ENCODE measurements around the gene WRAP73.

WRAP73 gene

DNA sequence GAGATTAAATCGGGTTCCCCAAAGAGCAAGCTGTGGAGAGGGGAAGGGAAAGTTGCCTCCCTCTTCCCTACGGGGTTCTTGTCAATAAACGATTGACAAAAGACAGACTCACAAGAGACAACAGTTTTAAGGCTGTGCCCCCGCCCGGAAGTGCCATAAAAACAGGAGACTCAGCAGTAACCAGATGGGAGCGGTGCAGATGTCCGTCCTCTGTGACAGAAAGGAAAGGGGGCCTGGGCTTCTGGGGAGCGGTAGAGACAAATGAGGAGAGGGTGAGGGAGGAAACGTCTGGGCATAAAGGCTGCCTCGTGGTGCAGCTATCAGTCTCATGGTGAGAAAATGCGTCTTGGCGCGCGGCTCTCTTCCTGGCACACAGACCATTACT is 8.3 kb upstream of the WRAP73 start:
- no peak overlapping the region for H3K9ac ChIP-seq (ENCODE audit: low read length)
- 0 out of 2 replicates have a peak, but pooled peaks cover 5% of the 10 kb centered on the region for H3K27me3 ChIP-seq (ENCODE audit: insufficient read depth, low read length)
- no peak overlapping the region for H2AFZ ChIP-seq (ENCODE audit: low read length)
- no peaks in the 10 kb centered on the region for H3K9me3 ChIP-seq (ENCODE audit: low read length)
- no peak overlapping the region for H3K27ac ChIP-seq (ENCODE audit: low read depth, low read length, poor library complexity, severe bottlenecking)
- TF ChIP-seq CTCF (IDR thresholded peaks at IDR 0.05; ENCODE audit: low read length) = no peak
- no peak for TF ChIP-seq EZH2 (IDR thresholded peaks at IDR 0.05; ENCODE audit: borderline replicate concordance, low read length)
- H3K9me2 ChIP-seq (ENCODE audit: low read depth, low read length) = no peaks in the 10 kb centered on the region
- no peaks in the 10 kb centered on the region for H3K79me2 ChIP-seq (ENCODE audit: insufficient read depth, low read length)
- no peaks in the 10 kb centered on the region for H3K36me3 ChIP-seq (ENCODE audit: insufficient read depth, low read length)
- H3K4me2 ChIP-seq (ENCODE audit: low read length) = no peak overlapping the region
- peaks cover 13% of the 10 kb centered on the region for H3K4me1 ChIP-seq (ENCODE audit: insufficient read depth, low read length, severe bottlenecking)
- no peak overlapping the region for H3K4me3 ChIP-seq (ENCODE audit: low read depth, low read length, poor library complexity, severe bottlenecking)
- H4K20me1 ChIP-seq (ENCODE audit: insufficient read depth, low read length) = no peaks in the 10 kb centered on the region
- no peaks in the 10 kb centered on the region for H3F3A ChIP-seq (ENCODE audit: insufficient read depth, low read length)

- Histone ChIP-seq H3K4me2 (ENCODE audit: low read length) (no peak overlapping the region), H3K9me3 (ENCODE audit: low read length) (no peaks in the 10 kb centered on the region), H4K20me1 (ENCODE audit: insufficient read depth, low read length) (no peaks in the 10 kb centered on the region), H3K9ac (ENCODE audit: low read length) (no peak overlapping the region), H3K27ac (ENCODE audit: low read depth, low read length, poor library complexity, severe bottlenecking) (no peak overlapping the region), H2AFZ (ENCODE audit: low read length) (no peak overlapping the region), H3K27me3 (ENCODE audit: insufficient read depth, low read length) (0 out of 2 replicates have a peak, but pooled peaks cover 5% of the 10 kb centered on the region), H3K79me2 (ENCODE audit: insufficient read depth, low read length) (no peaks in the 10 kb centered on the region), H3K4me1 (ENCODE audit: insufficient read depth, low read length, severe bottlenecking) (peaks cover 13% of the 10 kb centered on the region), H3K9me2 (ENCODE audit: low read depth, low read length) (no peaks in the 10 kb centered on the region), H3K4me3 (ENCODE audit: low read depth, low read length, poor library complexity, severe bottlenecking) (no peak overlapping the region), H3K36me3 (ENCODE audit: insufficient read depth, low read length) (no peaks in the 10 kb centered on the region), H3F3A (ENCODE audit: insufficient read depth, low read length) (no peaks in the 10 kb centered on the region)
- TF ChIP-seq EZH2 (IDR thresholded peaks at IDR 0.05; ENCODE audit: borderline replicate concordance, low read length) (no peak), CTCF (IDR thresholded peaks at IDR 0.05; ENCODE audit: low read length) (no peak)
Observed at GRCh38 chr1:3657578-3658230, 7.8 kb upstream of the WRAP73 start.

DNA sequence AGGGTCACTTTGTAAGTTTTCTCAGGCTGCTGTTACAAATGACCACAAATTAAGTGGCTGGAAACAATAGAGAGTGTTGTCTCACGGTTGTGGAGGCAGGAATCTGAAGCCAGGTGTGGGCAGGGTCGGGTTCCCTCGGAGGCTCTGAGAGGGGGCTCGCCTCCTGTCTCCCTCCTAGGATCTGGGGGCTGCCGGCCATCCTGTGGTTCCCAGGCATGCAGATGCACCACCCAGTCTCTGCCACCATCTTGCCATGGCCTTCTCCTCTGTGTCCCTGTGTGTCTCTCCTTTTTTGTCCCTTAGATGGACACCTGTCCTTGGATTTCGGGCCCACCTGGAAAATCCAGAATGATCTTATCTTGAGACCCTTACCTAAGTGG is 7.2 kb upstream of the WRAP73 start:
- Histone ChIP-seq H3K36me3 (ENCODE audit: insufficient read depth, low read length) (no peaks in the 10 kb centered on the region), H3K79me2 (ENCODE audit: insufficient read depth, low read length) (no peaks in the 10 kb centered on the region), H3K27me3 (ENCODE audit: insufficient read depth, low read length) (0 out of 2 replicates have a peak, but pooled peaks cover 5% of the 10 kb centered on the region), H4K20me1 (ENCODE audit: insufficient read depth, low read length) (no peaks in the 10 kb centered on the region), H2AFZ (ENCODE audit: low read length) (no peak overlapping the region), H3K9me3 (ENCODE audit: low read length) (no peaks in the 10 kb centered on the region), H3K4me1 (ENCODE audit: insufficient read depth, low read length, severe bottlenecking) (peaks cover 13% of the 10 kb centered on the region), H3K4me2 (ENCODE audit: low read length) (no peak overlapping the region), H3F3A (ENCODE audit: insufficient read depth, low read length) (no peaks in the 10 kb centered on the region), H3K4me3 (ENCODE audit: low read depth, low read length, poor library complexity, severe bottlenecking) (no peak overlapping the region), H3K9me2 (ENCODE audit: low read depth, low read length) (no peaks in the 10 kb centered on the region), H3K27ac (ENCODE audit: low read depth, low read length, poor library complexity, severe bottlenecking) (no peak overlapping the region), H3K9ac (ENCODE audit: low read length) (no peak overlapping the region)
- TF ChIP-seq CTCF (IDR thresholded peaks at IDR 0.05; ENCODE audit: low read length) (no peak), EZH2 (IDR thresholded peaks at IDR 0.05; ENCODE audit: borderline replicate concordance, low read length) (no peak)

Data from OCI-LY1 (cell line).